Fibroblast of peridontal ligament (primary cell): ENCODE measurements around the gene TXNRD3.
A peak's percentile ranks its signal among the peaks of the same experiment; 100 is the strongest.

Source experiments
- DNase-seq: peaks from one replicate; pipeline ENCODE4 v3.0.0-alpha.2; 2010; ENCODE audit errors: extremely low read depth

The TXNRD3 gene

GRCh38 chr3:126654571-126655383, at the start of gene TXNRD3:
TXNRD3 (minus strand) TSS chr3:126655124.
- peak; percentile 47 for DNase-seq

- peak; percentile 92 for DNase-seq
Measured at GRCh38 chr3:126703512-126704493, 48.9 kb upstream of the TXNRD3 start, which contains the start of gene CHCHD6. CHCHD6 (plus strand) TSS chr3:126704240; CDS start chr3:126704313, 73 bp downstream.

DNA sequence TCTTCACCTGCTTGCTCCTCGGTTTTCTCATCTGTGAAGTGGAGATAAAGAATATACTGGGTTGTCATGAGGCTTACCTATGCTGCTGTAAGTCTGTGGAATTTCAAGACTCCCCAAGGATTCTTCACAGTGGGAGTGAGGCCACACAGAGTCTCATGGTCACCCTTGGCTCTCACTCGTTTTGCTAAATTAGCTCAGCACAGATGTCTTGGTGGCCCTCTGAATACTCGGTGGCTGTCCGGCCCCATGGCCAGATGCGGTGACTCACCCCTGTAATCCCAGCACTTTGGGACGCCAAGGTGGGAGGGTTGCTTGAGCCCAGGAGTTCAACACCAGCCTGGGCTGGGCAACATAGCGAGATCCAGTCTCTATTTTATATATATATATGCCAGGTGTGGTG, 44.1 kb upstream of the TXNRD3 start:
- no peak for DNase-seq

DNA sequence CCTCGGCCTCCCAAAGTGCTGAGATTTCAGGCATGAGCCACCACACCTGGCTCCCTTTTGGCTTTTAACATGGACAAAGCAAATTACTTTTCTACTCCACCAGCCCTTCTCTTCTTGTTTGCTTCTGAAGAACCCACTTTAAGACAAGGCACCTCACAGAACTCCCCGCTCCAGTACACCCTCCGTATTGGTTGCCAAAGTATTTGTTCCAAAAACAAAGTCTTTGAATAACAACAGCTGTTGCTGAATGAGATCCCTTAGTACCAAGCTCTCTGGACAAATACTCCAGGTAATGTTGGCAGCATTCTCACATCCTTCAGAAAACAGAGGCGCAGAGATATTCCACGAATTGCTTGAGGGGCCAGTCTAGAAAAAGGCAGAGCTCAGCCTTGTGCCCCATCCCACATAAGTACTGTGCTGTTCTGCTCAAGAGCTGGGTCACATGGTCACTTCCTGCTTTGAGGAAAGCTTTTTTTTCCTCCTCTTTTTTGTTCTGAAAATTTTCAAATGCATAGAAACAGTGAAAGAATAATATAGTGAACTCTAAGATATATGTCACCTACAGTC, 41.9 kb upstream of the TXNRD3 start:
- DNase-seq: no peak

DNA sequence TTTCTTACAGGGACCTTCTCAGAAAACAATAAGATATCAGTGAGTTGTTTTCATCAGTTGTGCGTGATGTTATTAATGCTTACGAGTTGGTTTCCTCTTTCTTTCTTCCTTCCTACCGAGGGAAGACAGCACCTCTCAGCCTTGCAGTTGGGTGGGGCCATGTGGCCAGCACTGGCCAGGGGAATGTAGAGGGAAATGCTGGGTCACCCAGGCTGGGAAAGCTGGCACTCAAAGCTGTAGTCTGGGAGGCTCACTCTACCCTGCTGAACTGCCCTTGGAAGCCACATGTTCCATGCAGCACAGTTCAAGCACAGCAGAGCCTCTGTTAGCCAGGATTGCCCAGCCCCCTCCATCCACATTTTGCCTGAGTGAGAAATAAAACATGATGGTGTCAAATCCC, 39.0 kb upstream of the TXNRD3 start:
- DNase-seq: no peak

GRCh38 chr3:126692858-126693257, 37.9 kb upstream of the TXNRD3 start:
- no peak for DNase-seq

- no peak for DNase-seq
Measured at GRCh38 chr3:126691765-126692164, 36.8 kb upstream of the TXNRD3 start.

DNA sequence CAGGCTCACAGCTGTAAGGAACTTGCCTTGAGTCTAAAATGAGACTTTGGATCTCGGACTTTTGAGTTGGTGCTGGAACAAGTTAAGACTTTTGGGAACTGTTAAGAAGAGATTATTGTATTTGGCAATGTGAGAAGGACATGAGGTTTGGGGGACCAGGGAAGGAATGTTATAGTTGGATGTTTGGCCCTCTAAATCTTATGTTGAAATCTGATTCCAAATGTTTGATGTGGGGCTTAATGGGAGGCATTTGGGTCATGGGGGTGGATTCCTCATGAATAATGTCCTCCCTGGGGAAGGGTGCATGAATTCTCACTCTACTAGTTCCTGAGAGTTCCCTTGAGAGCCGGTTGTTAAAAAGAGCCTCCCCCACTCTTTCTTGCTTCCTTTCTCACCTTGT, 30.6 kb upstream of the TXNRD3 start:
- peak; percentile 50 for DNase-seq

DNA sequence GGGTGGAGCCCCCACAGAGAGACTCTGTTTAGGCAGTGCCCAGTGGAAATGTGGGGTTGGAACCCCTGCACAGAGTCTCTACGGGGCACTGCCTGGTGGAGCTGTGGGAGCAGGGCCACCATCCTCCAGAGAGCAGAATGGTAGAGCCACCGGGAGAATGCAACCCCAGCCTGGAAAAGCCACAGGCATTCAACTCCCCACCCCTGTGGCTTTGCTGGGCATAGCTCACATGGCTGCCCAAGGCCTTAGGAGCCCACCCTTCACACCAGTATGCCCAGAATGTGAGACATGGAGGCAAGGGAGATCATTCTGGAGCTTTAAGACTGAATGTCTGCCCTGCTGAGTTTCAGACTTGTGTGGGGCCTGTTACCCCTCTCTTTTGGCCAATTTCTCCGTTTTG, 30.1 kb upstream of the TXNRD3 start:
- DNase-seq: no peak

DNA sequence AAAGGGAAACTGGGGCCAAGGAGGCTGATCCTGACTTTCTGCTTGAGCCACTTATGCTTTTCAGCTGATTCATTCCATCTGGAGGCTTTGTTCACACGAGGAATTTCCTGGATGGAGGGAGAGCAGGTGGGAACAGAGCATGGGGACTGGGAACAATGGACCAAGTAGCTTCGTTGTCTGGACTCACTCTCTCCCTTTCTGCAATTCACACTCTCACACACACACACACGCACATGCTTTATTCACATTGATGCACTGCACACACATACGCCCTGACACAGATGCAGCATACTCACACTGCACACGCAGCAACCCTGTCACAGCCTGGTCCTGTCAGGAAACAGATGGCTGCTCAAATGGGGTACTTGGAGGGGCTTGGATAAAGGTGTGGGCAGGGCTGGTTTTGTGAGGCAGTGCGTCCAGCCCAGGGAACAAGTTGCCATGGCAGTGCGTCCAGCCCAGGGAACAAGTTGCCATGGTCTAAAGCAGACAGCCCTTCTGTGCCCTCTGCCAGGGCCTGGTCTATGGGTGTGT, 29.4 kb upstream of the TXNRD3 start:
- peak; percentile 55 for DNase-seq

DNA sequence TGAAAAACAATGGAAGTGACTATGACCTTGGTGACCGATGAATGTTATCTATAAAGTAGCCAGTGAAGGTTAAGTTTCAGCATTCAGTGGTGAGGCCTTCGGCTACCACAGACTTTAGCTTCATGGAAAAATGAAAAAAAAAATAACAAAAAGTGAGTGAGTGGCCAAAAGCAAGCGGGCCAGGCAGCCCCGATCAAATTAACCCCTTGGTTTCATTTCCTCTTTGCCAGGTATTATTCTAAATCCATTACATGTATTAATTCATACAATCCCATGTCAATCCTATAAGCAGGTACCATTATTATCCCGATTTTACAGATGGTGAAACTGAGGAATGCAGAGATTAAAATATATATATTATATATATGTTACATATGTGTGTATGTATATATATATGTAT, 28.1 kb upstream of the TXNRD3 start:
- DNase-seq: no peak

GRCh38 chr3:126682009-126682408, 27.1 kb upstream of the TXNRD3 start:
- no peak for DNase-seq

DNA sequence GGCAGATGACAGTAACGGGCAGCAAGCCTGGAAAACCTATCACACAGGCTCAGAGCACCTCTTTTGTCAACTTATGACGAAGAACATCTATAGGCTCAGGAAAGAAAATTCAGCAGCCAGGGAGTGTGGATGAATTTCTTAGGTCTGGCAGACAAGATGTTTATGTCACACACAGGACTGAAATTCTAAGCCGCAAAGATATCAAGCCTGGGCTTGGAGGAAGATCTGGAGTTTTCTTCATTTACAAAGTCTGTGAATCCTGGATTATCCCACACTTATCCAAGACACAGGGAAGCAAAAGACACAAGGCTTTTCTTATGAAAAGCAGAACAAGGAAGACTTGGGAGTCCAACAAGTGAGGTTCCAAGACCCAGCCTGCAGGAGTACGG, 25.7 kb upstream of the TXNRD3 start:
- DNase-seq: no peak

GRCh38 chr3:126679831-126680666, 25.1 kb upstream of the TXNRD3 start:
- peak; percentile 31 for DNase-seq

- peak; percentile 70 for DNase-seq
Measured at GRCh38 chr3:126679318-126679751, 24.4 kb upstream of the TXNRD3 start.

DNA sequence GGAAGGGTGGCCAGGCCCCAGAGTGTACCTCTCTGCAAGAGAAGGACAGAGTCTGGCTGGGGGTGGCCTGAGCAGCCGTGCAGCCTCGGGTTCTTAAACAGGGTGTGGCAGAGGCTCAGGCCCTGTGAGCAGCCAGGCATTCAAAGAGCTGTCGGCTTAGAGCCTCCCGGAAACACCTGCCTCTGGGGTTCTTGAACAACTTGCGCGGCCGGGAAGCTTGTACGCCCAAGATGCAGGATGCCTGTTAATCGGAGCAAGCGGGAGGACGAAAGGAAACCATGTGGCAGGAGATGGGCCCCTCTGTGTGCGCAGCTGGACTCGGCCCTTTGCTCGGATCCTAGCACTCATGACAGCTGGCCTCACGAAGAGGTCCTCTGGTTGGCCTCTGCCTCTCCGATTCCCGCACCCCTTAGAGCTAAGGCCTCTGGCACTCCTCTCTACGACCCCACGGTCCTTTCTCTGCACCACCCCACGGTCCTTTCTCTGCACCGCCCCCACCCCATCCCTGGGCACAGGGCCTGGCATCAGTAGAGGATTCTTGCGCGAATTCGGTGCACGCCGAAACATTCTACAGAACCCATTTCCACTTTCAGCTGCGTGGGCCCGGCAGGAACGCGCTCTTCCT, 23.9 kb upstream of the TXNRD3 start:
- DNase-seq: no peak

DNA sequence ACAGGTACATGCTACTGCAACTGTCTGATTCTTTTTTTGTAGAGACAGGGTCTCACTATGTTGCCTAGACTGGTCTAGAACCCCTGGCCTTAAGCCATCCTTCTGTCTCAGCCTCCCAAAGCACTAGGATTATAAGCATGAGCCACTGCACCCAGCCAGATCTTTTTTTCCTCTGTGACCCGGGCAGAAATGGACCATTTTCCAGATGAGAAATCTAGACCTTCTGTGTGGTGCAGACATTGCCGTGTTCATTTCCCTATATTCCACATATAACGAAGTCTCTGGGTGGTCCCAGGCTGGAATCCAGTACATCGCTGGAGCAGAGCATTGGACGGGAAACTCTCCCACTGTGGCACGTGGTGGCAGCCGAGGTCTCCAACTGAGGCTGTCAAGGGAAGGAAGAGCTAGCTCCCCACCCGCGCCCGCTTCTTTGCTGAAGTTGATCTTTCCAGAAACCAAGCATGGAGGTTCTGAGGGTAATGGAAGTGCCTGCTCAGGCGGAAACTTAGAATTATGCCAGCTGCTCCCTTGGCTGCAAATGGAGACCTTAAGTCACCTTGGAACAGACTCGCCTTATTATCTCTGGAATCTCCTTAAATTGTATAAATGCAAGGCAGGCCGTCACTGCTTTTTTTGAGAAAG, 23.1 kb upstream of the TXNRD3 start:
- no peak for DNase-seq

DNA sequence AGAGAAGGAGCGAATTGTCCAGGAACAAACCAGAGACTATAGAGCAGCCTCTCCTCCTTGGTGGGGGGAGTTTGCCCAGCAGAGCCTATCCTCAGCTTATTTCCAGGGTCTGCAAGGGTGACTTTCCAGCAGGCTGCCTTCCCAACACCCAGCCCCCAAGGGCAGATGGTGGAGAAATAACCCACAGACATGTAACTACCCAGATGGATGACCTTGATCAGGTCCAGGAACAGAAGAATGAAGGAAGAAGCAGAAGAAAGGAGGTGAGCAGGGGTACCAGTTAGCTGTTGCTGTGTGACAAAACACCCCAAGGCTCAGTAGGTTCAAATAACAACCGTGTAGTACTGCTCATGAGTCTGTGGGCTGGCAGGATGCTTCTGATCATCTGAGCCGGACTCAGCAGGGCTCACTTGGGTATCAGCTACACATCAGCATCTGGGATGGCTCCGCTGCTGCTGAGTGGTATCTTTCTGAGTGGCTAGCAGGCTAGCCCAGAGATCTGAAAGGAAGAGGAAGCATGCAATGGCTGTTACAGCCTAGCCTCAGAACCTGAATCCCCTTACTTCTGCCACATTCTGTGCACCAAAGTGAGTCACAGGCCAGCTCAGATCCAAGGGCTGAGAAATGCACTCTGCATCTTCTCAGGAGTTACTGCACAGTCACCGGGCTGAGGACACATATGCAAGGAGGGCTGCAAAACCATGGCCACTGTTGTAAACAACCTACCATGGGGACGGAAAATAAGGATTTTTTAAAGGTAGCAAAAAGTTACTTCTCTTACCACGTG, 22.2 kb upstream of the TXNRD3 start:
- DNase-seq: peak; percentile 6

DNA sequence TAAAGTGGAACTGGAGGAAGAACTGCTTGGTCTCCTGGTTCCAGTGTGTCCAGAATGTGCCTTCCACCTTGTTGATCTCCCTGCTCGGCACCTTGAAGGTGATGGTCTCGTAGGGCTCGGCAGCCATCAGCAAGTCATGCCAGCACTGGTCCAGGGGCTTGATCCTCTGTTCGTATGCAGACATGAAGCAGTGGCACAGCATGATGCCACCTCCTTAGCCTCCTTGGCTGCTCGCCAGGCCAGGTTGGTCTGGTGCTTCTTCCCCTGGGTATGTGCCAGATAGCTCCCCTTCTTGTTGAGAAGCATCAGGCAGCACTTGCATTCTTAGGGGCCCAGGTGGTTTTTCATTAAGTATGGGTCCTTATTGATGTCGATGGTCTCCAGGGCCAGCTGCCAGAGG, 17.8 kb upstream of the TXNRD3 start:
- no peak for DNase-seq
